Measurements from ENCODE around the gene FOXP1.

GRCh38 chr3:71503525-71504249 lies 79.8 kb downstream of the FOXP1 start:
- no peak for TF ChIP-seq CTCF (conservative IDR thresholded peaks at IDR 0.05 in 1 of 2, IDR thresholded peaks at IDR 0.05 in 1 of 2; ENCODE audit: low read depth in 1 of 2, low read length in 2 of 2)
- no peak for TF ChIP-seq EZH2 (IDR thresholded peaks at IDR 0.05; ENCODE audit: low read length, missing control alignments)

Data from fibroblast of lung (primary cell).